Measurements from ENCODE around the gene SLC1A4.
A peak's percentile ranks its signal among the peaks of the same experiment; 100 is the strongest.

SLC1A4 gene

GRCh38 chr2:65071499-65072180 is 82.4 kb downstream of the SLC1A4 start:
- ATAC-seq = no peak
- H3K36me3 Mint-ChIP-seq (ENCODE audit: low read depth) = peaks cover 6% of the 10 kb centered on the region
- no peaks in the 10 kb centered on the region for H3K27me3 Mint-ChIP-seq
- peak overlapping the region; percentile 22 for H3K27ac Mint-ChIP-seq
- H3K4me3 Mint-ChIP-seq = no peak overlapping the region
- H3K4me1 Mint-ChIP-seq = peaks cover 26% of the 10 kb centered on the region
- no peak for DNase-seq
- H3K9me3 Mint-ChIP-seq = no peaks in the 10 kb centered on the region

GRCh38 chr2:65072181-65072970 is 83.2 kb downstream of the SLC1A4 start:
- Mint-ChIP-seq H3K36me3 (ENCODE audit: low read depth) (peaks cover 6% of the 10 kb centered on the region), H3K9me3 (no peaks in the 10 kb centered on the region), H3K4me1 (peaks cover 26% of the 10 kb centered on the region), H3K4me3 (no peak overlapping the region), H3K27me3 (no peaks in the 10 kb centered on the region), H3K27ac (peak overlapping the region; percentile 52)
- ATAC-seq (peak; percentile 3), DNase-seq (no peak)
